GM23338 (cell line): Measurements from ENCODE around the gene TTLL13. TPM values are rescaled to one million over a fixed set of nuclear protein-coding genes. Genes with fewer than 3 reads are reported as not detected.
A peak's percentile ranks its signal among the peaks of the same experiment; 100 is the strongest.

Experiments used
- ATAC-seq: fragments of 200-7000 bp; cut with Tn5 transposase; 3 replicates; pipeline ENCODE4 v1.9.1; 2020
- DNase-seq: peaks from one replicate; pipeline ENCODE4 v3.0.0-alpha.2; 2015; ENCODE audit warnings: low spot score
- H2AFZ ChIP-seq: fragments of 200-600 bp; sonication (generic); 2 replicates; pipeline ENCODE4 v1.8.0; 2016; ENCODE audit warnings: antibody characterized with exemption, mild to moderate bottlenecking, moderate library complexity
- H3F3A ChIP-seq: fragments of 200-600 bp; sonication (generic); replicated peaks from 2 replicates; pipeline ENCODE4 v1.8.0; 2017; ENCODE audit warnings: antibody characterized with exemption, mixed run types, low read depth
- H3K27ac ChIP-seq: fragments of 200-600 bp; sonication (generic); 2 replicates; pipeline ENCODE4 v1.6.1; 2016; ENCODE audit warnings: low read depth
- H3K27me3 ChIP-seq: fragments of 200-600 bp; sonication (generic); 2 replicates; pipeline ENCODE4 v1.8.0; 2016; ENCODE audit warnings: mild to moderate bottlenecking, mixed run types, moderate library complexity; ENCODE audit not compliant: insufficient read depth
- H3K36me3 ChIP-seq: fragments of 200-600 bp; sonication (generic); 2 replicates; pipeline ENCODE4 v1.8.0; 2016; ENCODE audit warnings: mild to moderate bottlenecking; ENCODE audit not compliant: insufficient read depth
- H3K4me1 ChIP-seq: fragments of 200-600 bp; sonication (generic); 2 replicates; pipeline ENCODE4 v1.8.0; 2016; ENCODE audit warnings: mild to moderate bottlenecking, moderate library complexity; ENCODE audit not compliant: insufficient read depth
- H3K4me2 ChIP-seq: fragments of 200-600 bp; sonication (generic); 2 replicates; pipeline ENCODE4 v1.7.1; 2017; ENCODE audit warnings: mixed run types
- H3K4me3 ChIP-seq: fragments of 200-600 bp; sonication (generic); 2 replicates; pipeline ENCODE4 v1.6.1; 2016; ENCODE audit warnings: mixed run types
- H3K79me2 ChIP-seq: fragments of 200-600 bp; sonication (generic); replicated peaks from 2 replicates; pipeline ENCODE4 v1.8.0; 2017; ENCODE audit warnings: mild to moderate bottlenecking; ENCODE audit not compliant: insufficient read depth
- H3K9me2 ChIP-seq: fragments of 200-600 bp; sonication (generic); 2 replicates; pipeline ENCODE4 v1.8.0; 2017; ENCODE audit not compliant: insufficient read depth
- H4K20me1 ChIP-seq: fragments of 200-600 bp; sonication (generic); replicated peaks from 2 replicates; pipeline ENCODE4 v1.8.0; 2017; ENCODE audit warnings: mild to moderate bottlenecking; ENCODE audit not compliant: insufficient read depth
- H3K27ac Mint-ChIP-seq: 2 replicates; pipeline ENCODE4 v1.8.0; 2020; ENCODE audit warnings: inconsistent platforms, mild to moderate bottlenecking, moderate library complexity, mixed read lengths
- H3K27me3 Mint-ChIP-seq: 3 replicates; pipeline ENCODE4 v1.8.0; 2022; ENCODE audit warnings: low read depth, mild to moderate bottlenecking, moderate library complexity, mixed read lengths, inconsistent platforms; ENCODE audit not compliant: insufficient read depth, poor library complexity
- H3K36me3 Mint-ChIP-seq: 3 replicates; pipeline ENCODE4 v1.8.0; 2021; ENCODE audit warnings: low read depth, mild to moderate bottlenecking, inconsistent platforms, moderate library complexity, mixed read lengths
- H3K4me1 Mint-ChIP-seq: 3 replicates; pipeline ENCODE4 v1.8.0; 2020; ENCODE audit warnings: mild to moderate bottlenecking, inconsistent platforms, mixed read lengths
- H3K4me3 Mint-ChIP-seq: 3 replicates; pipeline ENCODE4 v1.8.0; 2021; ENCODE audit warnings: moderate library complexity, mild to moderate bottlenecking, inconsistent platforms, mixed read lengths
- H3K9me3 Mint-ChIP-seq: 3 replicates; pipeline ENCODE4 v1.8.0; 2020; ENCODE audit warnings: moderate library complexity, mild to moderate bottlenecking, inconsistent platforms, mixed read lengths
- ETS1 ChIP-seq: IDR thresholded peaks from 2 replicates; pipeline ENCODE4 v1.6.1; 2016; ENCODE audit warnings: antibody characterized with exemption
- EZH2 ChIP-seq: fragments of 200-600 bp; sonication (generic); IDR thresholded peaks from one replicate; pipeline ENCODE4 v1.8.0; 2017; ENCODE audit warnings: antibody characterized with exemption, mild to moderate bottlenecking, low read depth; ENCODE audit not compliant: unreplicated experiment
- EZH2phosphoT487 ChIP-seq: fragments of 200-600 bp; sonication (generic); IDR thresholded peaks from one replicate; pipeline ENCODE4 v1.8.1; 2018; ENCODE audit warnings: antibody characterized with exemption; ENCODE audit not compliant: unreplicated experiment
- JUNB ChIP-seq: IDR thresholded peaks from one replicate; pipeline ENCODE4 v1.6.1; 2016; ENCODE audit warnings: antibody characterized with exemption; ENCODE audit not compliant: unreplicated experiment
- NANOG ChIP-seq: IDR thresholded peaks from 2 replicates; pipeline ENCODE4 v1.6.1; 2016; ENCODE audit warnings: antibody characterized with exemption, borderline replicate concordance
- POLR2AphosphoS5 ChIP-seq: IDR thresholded peaks from 2 replicates; pipeline ENCODE4 v1.6.1; 2016; ENCODE audit warnings: antibody characterized with exemption, low read depth
- REST ChIP-seq: IDR thresholded peaks from one replicate; pipeline ENCODE4 v1.6.1; 2018; ENCODE audit warnings: antibody characterized with exemption; ENCODE audit not compliant: unreplicated experiment
- STAT1 ChIP-seq: IDR thresholded peaks from one replicate; pipeline ENCODE4 v1.6.1; 2016; ENCODE audit warnings: antibody characterized with exemption; ENCODE audit not compliant: unreplicated experiment
- ZNF462 ChIP-seq: fragments of 250-450 bp; sonication (Bioruptor Pico); IDR thresholded peaks from 2 replicates; pipeline ENCODE4 v1.5.0; 2020; ENCODE audit warnings: mild to moderate bottlenecking, moderate library complexity
- polyA plus RNA-seq: library from polyadenylated mRNA; unstranded; fragments of >200 nt; fragmentation: Nextera tagmentation; extraction: Ambion mirVana; gene quantifications from 2 replicates; pipeline ENCODE4 v1.2.1, GENCODE V29; 2016
- total RNA-seq: library from RNA; depleted of rRNA; stranded (reverse); fragments of >200 nt; shearing (Covaris generic); gene quantifications from 2 replicates; pipeline ENCODE4 v1.2.3, GENCODE V29; 2014

TTLL13 gene
- total and polyA plus RNA-seq, 2 experiments from 2014 or later: not detected

GRCh38 chr15:90231028-90232017, 18.0 kb upstream of the TTLL13 start (continued):
- TF ChIP-seq ZNF462 (CRISPR knock-in tag) (no peak), JUNB (no peak), ETS1 (no peak), STAT1 (no peak), EZH2phosphoT487 (no peak), EZH2 (no peak)

- Mint-ChIP-seq H3K9me3 (no peaks in the 10 kb centered on the region), H3K36me3 (peaks cover 15% of the 10 kb centered on the region), H3K27me3 (peaks cover 13% of the 10 kb centered on the region), H3K27ac (no peak overlapping the region), H3K4me1 (peaks cover 7% of the 10 kb centered on the region), H3K4me3 (peak overlapping the region; percentile 76)
- ATAC-seq: no peak
- Histone ChIP-seq H3F3A (peaks cover 11% of the 10 kb centered on the region; the same call in 1 of the 2 replicates), H3K36me3 (peaks cover 7% of the 10 kb centered on the region; the same call in 1 of the 2 replicates), H3K9me2 (no peaks in the 10 kb centered on the region), H4K20me1 (no peaks in the 10 kb centered on the region), H3K4me2 (peak overlapping the region; percentile 89; the same call in 1 of the 2 replicates), H2AFZ (no peak overlapping the region), H3K4me1 (peaks cover 14% of the 10 kb centered on the region; the same call in 1 of the 2 replicates), H3K79me2 (no peaks in the 10 kb centered on the region), H3K27me3 (no peaks in the 10 kb centered on the region), H3K27ac (no peak overlapping the region), H3K4me3 (0 out of 2 replicates have a peak overlapping the region, but pooled peaks have one; percentile 85)
- no peak for DNase-seq
- TF ChIP-seq POLR2AphosphoS5: no peak
- TF ChIP-seq EZH2phosphoT487: no peak
- no peak for TF ChIP-seq REST
- no peak for TF ChIP-seq JUNB
- TF ChIP-seq NANOG: no peak
- no peak for TF ChIP-seq EZH2
These were observed 17.2 kb upstream of the TTLL13 start for GRCh38 chr15:90232196-90232595.
